Measurements from ENCODE around the gene CLIC4. TPM values are rescaled to one million over a fixed set of nuclear protein-coding genes. Genes with fewer than 3 reads are reported as not detected.

CLIC4 gene
- total RNA-seq, 1 donor from 2014 or later, result 123 TPM

- Mint-ChIP-seq H3K27ac (ENCODE audit: unreplicated experiment) (no peak overlapping the region), H3K4me3 (no peak overlapping the region), H3K36me3 (ENCODE audit: low read depth) (no peaks in the 10 kb centered on the region), H3K4me1 (no peaks in the 10 kb centered on the region), H3K9me3 (no peaks in the 10 kb centered on the region), H3K27me3 (ENCODE audit: low read depth) (no peaks in the 10 kb centered on the region)
- TF ChIP-seq CTCF (conservative IDR thresholded peaks at IDR 0.05), result no peak
- DNase-seq (ENCODE audit: low read depth, low spot score), result no peak
Observed at GRCh38 chr1:24841593-24841992, 96.3 kb downstream of the CLIC4 start.

DNA sequence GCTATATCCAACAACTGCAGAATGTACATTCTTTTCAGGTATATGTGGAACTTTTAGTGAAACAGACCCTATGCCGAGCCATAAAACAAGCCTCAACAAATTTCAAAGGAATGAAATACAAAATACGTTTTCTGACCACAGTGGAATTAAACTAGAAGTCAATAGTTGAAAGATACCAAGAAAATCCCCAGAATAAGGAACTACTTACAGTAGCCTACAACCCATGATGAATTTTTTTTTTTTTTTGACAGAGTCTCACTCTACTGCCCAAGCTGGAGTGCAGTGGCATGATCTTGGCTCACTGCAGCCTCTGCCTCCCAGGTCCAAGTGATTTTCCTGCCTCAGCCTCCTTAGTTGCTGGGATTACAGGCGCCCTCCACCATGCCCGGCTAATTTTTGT lies 101.4 kb downstream of the CLIC4 start:
- H3K4me1 Mint-ChIP-seq, result peaks cover 3% of the 10 kb centered on the region
- DNase-seq (ENCODE audit: low read depth, low spot score), result no peak
- H3K4me3 Mint-ChIP-seq, result no peak overlapping the region
- H3K27ac Mint-ChIP-seq (ENCODE audit: unreplicated experiment), result no peak overlapping the region
- H3K27me3 Mint-ChIP-seq (ENCODE audit: low read depth), result peaks cover 16% of the 10 kb centered on the region
- no peaks in the 10 kb centered on the region for H3K9me3 Mint-ChIP-seq
- no peak for TF ChIP-seq CTCF (conservative IDR thresholded peaks at IDR 0.05)
- H3K36me3 Mint-ChIP-seq (ENCODE audit: low read depth), result no peaks in the 10 kb centered on the region

- no peak overlapping the region for H3K27ac Mint-ChIP-seq (ENCODE audit: unreplicated experiment)
Observed at GRCh38 chr1:24847995-24848881, 103.0 kb downstream of the CLIC4 start.

GRCh38 chr1:24849672-24850295 lies 104.5 kb downstream of the CLIC4 start:
- peak; percentile 41 for TF ChIP-seq CTCF (conservative IDR thresholded peaks at IDR 0.05)
- DNase-seq (ENCODE audit: low read depth, low spot score), result no peak
- no peaks in the 10 kb centered on the region for H3K36me3 Mint-ChIP-seq (ENCODE audit: low read depth)
- H3K4me1 Mint-ChIP-seq, result peaks cover 3% of the 10 kb centered on the region
- H3K9me3 Mint-ChIP-seq, result no peaks in the 10 kb centered on the region
- H3K27me3 Mint-ChIP-seq (ENCODE audit: low read depth), result peaks cover 20% of the 10 kb centered on the region
- no peak overlapping the region for H3K27ac Mint-ChIP-seq (ENCODE audit: unreplicated experiment)
- peak overlapping the region; percentile 76 for H3K4me3 Mint-ChIP-seq

More at GRCh38 chr1:24847995-24848881, 103.0 kb downstream of the CLIC4 start:
- TF ChIP-seq CTCF (conservative IDR thresholded peaks at IDR 0.05), result peak; percentile 96
- Mint-ChIP-seq H3K27me3 (ENCODE audit: low read depth) (peaks cover 20% of the 10 kb centered on the region), H3K36me3 (ENCODE audit: low read depth) (no peaks in the 10 kb centered on the region), H3K4me3 (peak overlapping the region; percentile 47), H3K9me3 (no peaks in the 10 kb centered on the region), H3K4me1 (peaks cover 3% of the 10 kb centered on the region)
- DNase-seq (ENCODE audit: low read depth, low spot score), result peak; percentile 93

- H3K9me3 Mint-ChIP-seq, result no peaks in the 10 kb centered on the region
- H3K27ac Mint-ChIP-seq (ENCODE audit: unreplicated experiment), result no peak overlapping the region
Observed at GRCh38 chr1:24850328-24850920, 105.2 kb downstream of the CLIC4 start.

More at GRCh38 chr1:24850328-24850920, 105.2 kb downstream of the CLIC4 start:
- peak overlapping the region; percentile 23 for H3K4me3 Mint-ChIP-seq
- H3K36me3 Mint-ChIP-seq (ENCODE audit: low read depth), result no peaks in the 10 kb centered on the region
- peaks cover 3% of the 10 kb centered on the region for H3K4me1 Mint-ChIP-seq
- no peak for DNase-seq (ENCODE audit: low read depth, low spot score)
- TF ChIP-seq CTCF (conservative IDR thresholded peaks at IDR 0.05), result no peak
- H3K27me3 Mint-ChIP-seq (ENCODE audit: low read depth), result peaks cover 20% of the 10 kb centered on the region

Measured in neural crest cell (in vitro differentiated cells).